CD8-positive, alpha-beta memory T cell (primary cell): ENCODE results near the gene TRAPPC3L. TPM values are rescaled to one million over a fixed set of nuclear protein-coding genes. Genes with fewer than 3 reads are reported as not detected.

ENCODE experiments used
- CTCF ChIA-PET: fragments of 350-600 bp; sonication (Branson Sonifier 250); formaldehyde crosslinking; loops from one replicate; lab custom pipeline; 2021; ENCODE audit warnings: antibody characterized with exemption; lab: Charles Lee
- POLR2A ChIA-PET: fragments of 350-600 bp; sonication (Branson Sonifier 250); formaldehyde crosslinking; loops from one replicate; lab custom pipeline; 2021; ENCODE audit warnings: antibody characterized with exemption; lab: Charles Lee
- DNase-seq, 5 donors: peaks; one replicate each; pipeline versions ENCODE4 v3.0.0 to v3.0.0-alpha.2; 2020 to 2022; ENCODE audit warnings: mixed read lengths in 1 of 5
- H3K27ac ChIP-seq: one replicate; pipeline ENCODE4 v1.7.0; 2013; ENCODE audit warnings: low read depth, mild to moderate bottlenecking, low read length, moderate library complexity
- H3K27me3 ChIP-seq: 2 replicates; pipeline ENCODE4 v1.7.0; 2013; ENCODE audit warnings: low read length, mild to moderate bottlenecking; ENCODE audit not compliant: insufficient read depth, poor library complexity, severe bottlenecking
- H3K36me3 ChIP-seq: 2 replicates; pipeline ENCODE4 v1.7.0; 2013; ENCODE audit warnings: mild to moderate bottlenecking, low read length, moderate library complexity; ENCODE audit not compliant: insufficient read depth
- H3K4me1 ChIP-seq: 2 replicates; pipeline ENCODE4 v1.7.0; 2013; ENCODE audit warnings: mild to moderate bottlenecking, low read length, moderate library complexity; ENCODE audit not compliant: insufficient read depth
- H3K4me3 ChIP-seq: 2 replicates; pipeline ENCODE4 v1.7.0; 2013; ENCODE audit warnings: mild to moderate bottlenecking, low read length
- H3K9me3 ChIP-seq: 2 replicates; pipeline ENCODE4 v1.7.0; 2013; ENCODE audit warnings: mild to moderate bottlenecking, low read length
- H3K27ac Mint-ChIP-seq, 8 donors: one replicate each; pipeline ENCODE4 v1.8.0; 2020 to 2021; ENCODE audit warnings: mixed read lengths in 8 of 8, mild to moderate bottlenecking in 6 of 8, inconsistent platforms in 3 of 8, moderate library complexity in 3 of 8
- H3K27me3 Mint-ChIP-seq, 2 donors: one replicate each; pipeline ENCODE4 v1.8.0; 2020 to 2021; ENCODE audit warnings: mixed read lengths in 2 of 2, mild to moderate bottlenecking in 1 of 2, moderate library complexity in 1 of 2
- H3K36me3 Mint-ChIP-seq, 3 donors: one replicate each; pipeline ENCODE4 v1.8.0; 2020 to 2021; ENCODE audit warnings: mixed read lengths in 3 of 3, inconsistent platforms in 1 of 3, mild to moderate bottlenecking in 1 of 3
- H3K4me1 Mint-ChIP-seq, 3 donors: one replicate each; pipeline ENCODE4 v1.8.0; 2020 to 2021; ENCODE audit warnings: mixed read lengths in 3 of 3, inconsistent platforms in 1 of 3, mild to moderate bottlenecking in 1 of 3
- H3K4me3 Mint-ChIP-seq, 7 donors: one replicate each; pipeline ENCODE4 v1.8.0; 2020 to 2021; ENCODE audit warnings: mixed read lengths in 7 of 7, mild to moderate bottlenecking in 6 of 7, moderate library complexity in 4 of 7, inconsistent platforms in 2 of 7
- H3K9me3 Mint-ChIP-seq, 5 donors: one replicate each; pipeline ENCODE4 v1.8.0; 2020 to 2022; ENCODE audit warnings: mixed read lengths in 5 of 5, mild to moderate bottlenecking in 3 of 5, moderate library complexity in 2 of 5, inconsistent platforms in 1 of 5
- polyA plus RNA-seq: library from polyadenylated mRNA; unstranded; fragments of 300-500 nt; fragmentation: Illumina TruSeq; gene quantifications from one replicate; pipeline ENCODE4 v1.2.3, GENCODE V29; 2021
- total RNA-seq, 2 experiments: library from RNA; stranded (reverse); gene quantifications; one replicate each; pipeline ENCODE4 v1.2.3, GENCODE V29; 2021

Gene TRAPPC3L
- total and polyA plus RNA-seq, 3 experiments from 2014 or later, result not detected

DNA sequence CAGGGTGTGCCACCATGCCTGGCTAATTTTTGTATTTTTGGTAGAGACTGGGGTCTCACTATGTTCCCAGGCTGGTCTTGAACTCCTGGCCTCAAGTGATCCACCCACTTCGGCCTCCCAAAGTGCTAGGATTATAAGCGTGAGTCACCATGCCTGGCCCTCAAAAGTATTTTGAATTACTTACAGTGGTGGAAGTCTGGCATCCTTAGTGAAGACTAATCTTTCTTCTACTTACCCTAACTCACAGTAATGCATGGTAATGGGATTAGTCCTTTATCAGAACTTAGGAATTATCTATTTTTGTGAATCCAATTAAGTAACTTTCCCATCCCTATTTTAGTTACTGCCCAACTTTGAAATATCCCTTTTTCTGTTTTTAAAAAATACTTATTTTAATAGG, 29.7 kb upstream of the TRAPPC3L start:
- Mint-ChIP-seq H3K27ac (no peak overlapping the region), H3K36me3 (peaks cover 0 to 67% (median 7%) of the 10 kb centered on the region in 3 donors), H3K4me3 (peak overlapping the region in 1 of 7 donors; percentile 51), H3K4me1 (peaks cover 68 to 87% (median 74%) of the 10 kb centered on the region in 3 donors), H3K27me3 (peaks cover 0 to 2% of the 10 kb centered on the region in 2 donors), H3K9me3 (no peaks in the 10 kb centered on the region)
- no peaks in the 10 kb centered on the region for H3K27me3 ChIP-seq
- H3K9me3 ChIP-seq, result no peaks in the 10 kb centered on the region
- DNase-seq, result no peak
- POLR2A ChIA-PET, result no interaction called here
- CTCF ChIA-PET, result no interaction called here
- H3K36me3 ChIP-seq, result peaks cover 4% of the 10 kb centered on the region
- H3K27ac ChIP-seq, result no peak overlapping the region
- H3K4me1 ChIP-seq, result peaks cover 25% of the 10 kb centered on the region
- H3K4me3 ChIP-seq, result no peak overlapping the region

- CTCF ChIA-PET, result interaction anchor here (1.0 to 5.1 kb wide), 7 partner anchors 9 to 304 kb away, joined by 3 to 23 read pairs (median 5); partner anchors contain the start of gene TSPYL1
- POLR2A ChIA-PET, result interaction anchor here (0.6 to 2.9 kb wide), 7 partner anchors 9 to 471 kb away, joined by 3 to 32 read pairs (median 4); partner anchors contain the start of genes NT5DC1, TSPYL1, TSPYL4 and ZUP1
- peak in 1 of 5 donors; percentile 3 for DNase-seq
- Histone ChIP-seq H3K9me3 (no peaks in the 10 kb centered on the region), H3K36me3 (peaks cover 4% of the 10 kb centered on the region), H3K4me3 (peak overlapping the region; percentile 99), H3K27me3 (no peaks in the 10 kb centered on the region), H3K27ac (peak overlapping the region; percentile 96), H3K4me1 (peaks cover 30% of the 10 kb centered on the region)
- no peaks in the 10 kb centered on the region for H3K9me3 Mint-ChIP-seq
- H3K4me1 Mint-ChIP-seq, result peaks cover 56 to 76% (median 60%) of the 10 kb centered on the region in 3 donors
- peak overlapping the region; percentile 97 to 100 (median 100) for H3K27ac Mint-ChIP-seq
- H3K27me3 Mint-ChIP-seq, result peaks cover 0 to 2% of the 10 kb centered on the region in 2 donors
- peak overlapping the region; percentile 97 to 99 (median 99) for H3K4me3 Mint-ChIP-seq
- H3K36me3 Mint-ChIP-seq, result peaks cover 0 to 45% (median 5%) of the 10 kb centered on the region in 3 donors
Measured at GRCh38 chr6:116572162-116572561, 26.7 kb upstream of the TRAPPC3L start.

- peaks cover 54 to 70% (median 59%) of the 10 kb centered on the region in 3 donors for H3K4me1 Mint-ChIP-seq
- peaks cover 0 to 2% of the 10 kb centered on the region in 2 donors for H3K27me3 Mint-ChIP-seq
- H3K4me1 ChIP-seq, result peaks cover 30% of the 10 kb centered on the region
- POLR2A ChIA-PET, result interaction anchor here (0.6 to 2.9 kb wide), 8 partner anchors 10 to 471 kb away, joined by 3 to 32 read pairs (median 4); partner anchors contain the start of genes KPNA5, NT5DC1, TSPYL1 and TSPYL4
- DNase-seq, result no peak
- H3K4me3 Mint-ChIP-seq, result peak overlapping the region; percentile 97 to 99 (median 99)
- H3K27ac ChIP-seq, result peak overlapping the region; percentile 96
- peaks cover 4% of the 10 kb centered on the region for H3K36me3 ChIP-seq
- CTCF ChIA-PET, result interaction anchor here (0.9 to 5.1 kb wide), 12 partner anchors 9 to 318 kb away, joined by 3 to 23 read pairs (median 4); partner anchors contain the start of genes TSPYL1 and TSPYL4
- H3K27me3 ChIP-seq, result no peaks in the 10 kb centered on the region
- H3K9me3 ChIP-seq, result no peaks in the 10 kb centered on the region
- peak overlapping the region; percentile 97 to 100 (median 100) for H3K27ac Mint-ChIP-seq
- H3K36me3 Mint-ChIP-seq, result peaks cover 0 to 40% (median 5%) of the 10 kb centered on the region in 3 donors
- H3K9me3 Mint-ChIP-seq, result no peaks in the 10 kb centered on the region
- peak overlapping the region; percentile 99 for H3K4me3 ChIP-seq
Measured at GRCh38 chr6:116571683-116572000, 26.2 kb upstream of the TRAPPC3L start.

GRCh38 chr6:116570856-116571682, 25.6 kb upstream of the TRAPPC3L start, which contains the start of gene RWDD1:
Gene RWDD1, plus strand, starts transcription at chr6:116571504. Its CDS starts 79 bp downstream, at chr6:116571583.
- H3K27me3 ChIP-seq, result no peaks in the 10 kb centered on the region
- Mint-ChIP-seq H3K4me1 (peaks cover 49 to 65% (median 53%) of the 10 kb centered on the region in 3 donors), H3K27me3 (peaks cover 0 to 1% of the 10 kb centered on the region in 2 donors), H3K4me3 (peak within 1 kb of the TSS; percentile 97 to 99 (median 99)), H3K27ac (peak within 1 kb of the TSS; percentile 97 to 100 (median 100)), H3K36me3 (peaks cover 0 to 34% (median 2%) of the 10 kb centered on the region in 3 donors), H3K9me3 (no peaks in the 10 kb centered on the region)
- CTCF ChIA-PET, result interaction anchor here (0.9 to 5.1 kb wide), 12 partner anchors 8 to 317 kb away, joined by 3 to 23 read pairs (median 4); partner anchors contain the start of genes TSPYL1 and TSPYL4
- peak within 1 kb of the TSS; percentile 99 for H3K4me3 ChIP-seq
- H3K9me3 ChIP-seq, result no peaks in the 10 kb centered on the region
- DNase-seq, result peak; percentile 97 to 99 (median 99)
- peaks cover 30% of the 10 kb centered on the region for H3K4me1 ChIP-seq
- peaks cover 4% of the 10 kb centered on the region for H3K36me3 ChIP-seq
- H3K27ac ChIP-seq, result peak within 1 kb of the TSS; percentile 96
- POLR2A ChIA-PET, result interaction anchor here (0.6 to 2.9 kb wide), 11 partner anchors 11 to 470 kb away, joined by 3 to 32 read pairs (median 4); partner anchors contain the start of genes KPNA5, NT5DC1, RSPH4A and TSPYL1

DNA sequence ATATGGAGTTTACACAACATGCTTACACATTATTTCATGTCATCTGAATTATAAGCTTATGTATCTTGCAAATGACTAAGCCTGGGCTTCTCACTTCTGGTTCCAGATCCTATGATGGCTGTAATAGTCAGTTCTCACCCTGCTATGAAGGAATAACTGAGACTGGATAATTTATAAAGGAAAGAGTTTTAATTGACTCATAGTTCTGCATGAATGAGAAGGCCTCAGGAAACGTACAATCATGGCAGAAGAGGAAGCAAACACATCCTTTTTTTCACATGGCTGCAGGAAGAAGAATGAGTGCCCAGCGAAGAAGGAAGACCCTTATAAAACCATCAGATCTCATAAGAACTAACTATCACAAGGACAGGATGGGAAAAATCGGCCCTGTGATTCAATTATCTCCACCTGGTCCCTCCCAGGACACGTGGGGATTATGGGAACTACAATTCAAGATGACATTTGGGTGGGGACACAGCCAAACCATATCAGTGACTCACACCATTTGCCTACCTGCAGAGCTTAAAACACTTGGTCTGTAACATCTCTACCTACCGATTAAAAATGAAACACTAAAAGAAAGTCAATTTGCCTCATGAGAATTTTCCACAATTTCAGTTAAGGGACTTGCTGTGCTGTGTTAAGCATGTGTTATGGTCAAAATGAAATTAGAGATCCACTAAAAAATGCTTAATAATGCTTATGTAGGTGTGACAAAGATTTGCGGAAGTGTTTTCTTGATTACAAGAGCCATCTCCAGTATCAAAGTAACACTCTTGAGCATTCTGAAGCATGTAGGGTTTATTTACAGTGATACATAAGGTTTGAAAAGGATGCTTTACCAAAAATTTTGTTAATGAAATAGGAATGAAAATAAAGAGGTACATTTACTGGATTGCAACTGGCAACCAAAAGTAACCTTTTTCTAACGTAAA, 23.6 kb upstream of the TRAPPC3L start:
- peaks cover 0 to 19% (median under 1%) of the 10 kb centered on the region in 3 donors for H3K36me3 Mint-ChIP-seq
- Histone ChIP-seq H3K27ac (no peak overlapping the region), H3K36me3 (no peaks in the 10 kb centered on the region), H3K4me3 (no peak overlapping the region), H3K9me3 (no peaks in the 10 kb centered on the region), H3K27me3 (no peaks in the 10 kb centered on the region), H3K4me1 (peaks cover 30% of the 10 kb centered on the region)
- peak overlapping the region in 2 of 7 donors; percentile 50 to 75 for H3K4me3 Mint-ChIP-seq
- H3K27ac Mint-ChIP-seq, result peak overlapping the region in 4 of 8 donors; percentile 11 to 71 (median 56)
- peaks cover 2 to 7% of the 10 kb centered on the region in 2 donors for H3K27me3 Mint-ChIP-seq
- DNase-seq, result no peak
- H3K9me3 Mint-ChIP-seq, result no peaks in the 10 kb centered on the region
- peaks cover 40 to 56% (median 45%) of the 10 kb centered on the region in 3 donors for H3K4me1 Mint-ChIP-seq
- ChIA-PET CTCF (interaction anchor here (5.1 kb wide), 1 partner anchor 8 kb away, joined by 23 read pairs; no protein-coding TSS in a partner anchor), POLR2A (no interaction called here)

DNA sequence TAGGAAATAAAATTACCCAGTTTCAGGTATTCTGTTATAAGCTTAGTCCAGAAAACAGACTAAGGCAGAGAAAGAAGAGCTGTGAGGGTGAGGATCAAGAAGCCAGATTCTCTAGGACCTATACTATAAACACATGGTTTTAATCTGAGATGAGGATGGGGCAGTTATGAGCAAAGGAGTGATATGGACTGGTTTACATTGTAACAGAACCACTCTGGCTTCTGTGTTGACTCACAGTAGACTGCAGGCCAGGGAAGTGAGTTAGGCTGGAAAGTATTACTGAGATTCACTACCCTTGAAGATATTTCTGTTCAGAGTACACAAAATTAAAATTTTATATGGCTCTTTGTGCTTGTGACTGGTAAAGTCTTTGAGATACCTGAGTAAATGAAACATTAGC, 22.6 kb upstream of the TRAPPC3L start:
- POLR2A ChIA-PET, result no interaction called here

More for the DNA sequence above, 22.6 kb upstream of the TRAPPC3L start:
- Mint-ChIP-seq H3K36me3 (peaks cover 0 to 15% (median 0%) of the 10 kb centered on the region in 3 donors), H3K4me3 (peak overlapping the region in 1 of 7 donors; percentile 41), H3K9me3 (no peaks in the 10 kb centered on the region), H3K27me3 (peaks cover 6 to 15% of the 10 kb centered on the region in 2 donors), H3K27ac (peak overlapping the region in 3 of 8 donors; percentile 32 to 74 (median 33)), H3K4me1 (peaks cover 31 to 47% (median 36%) of the 10 kb centered on the region in 3 donors)
- Histone ChIP-seq H3K4me3 (no peak overlapping the region), H3K36me3 (no peaks in the 10 kb centered on the region), H3K27ac (no peak overlapping the region), H3K27me3 (no peaks in the 10 kb centered on the region), H3K4me1 (peaks cover 25% of the 10 kb centered on the region), H3K9me3 (no peaks in the 10 kb centered on the region)
- CTCF ChIA-PET, result no interaction called here
- DNase-seq, result no peak
